GM23338 (cell line): Measurements from ENCODE around the gene COL4A6. TPM values are rescaled to one million over a fixed set of nuclear protein-coding genes. Genes with fewer than 3 reads are reported as not detected.

Experiments
- CREB1 ChIP-seq: fragments of 250-450 bp; sonication (Bioruptor Pico); IDR thresholded peaks from 2 replicates; pipeline ENCODE4 v1.5.0; 2020; ENCODE audit warnings: low read depth, mild to moderate bottlenecking, moderate library complexity
- EZH2 ChIP-seq: fragments of 200-600 bp; sonication (generic); IDR thresholded peaks from one replicate; pipeline ENCODE4 v1.8.0; 2017; ENCODE audit warnings: antibody characterized with exemption, mild to moderate bottlenecking, low read depth; ENCODE audit not compliant: unreplicated experiment
- EZH2phosphoT487 ChIP-seq: fragments of 200-600 bp; sonication (generic); IDR thresholded peaks from one replicate; pipeline ENCODE4 v1.8.1; 2018; ENCODE audit warnings: antibody characterized with exemption; ENCODE audit not compliant: unreplicated experiment
- JUNB ChIP-seq: IDR thresholded peaks from one replicate; pipeline ENCODE4 v1.6.1; 2016; ENCODE audit warnings: antibody characterized with exemption; ENCODE audit not compliant: unreplicated experiment
- POLR2AphosphoS5 ChIP-seq: IDR thresholded peaks from 2 replicates; pipeline ENCODE4 v1.6.1; 2016; ENCODE audit warnings: antibody characterized with exemption, low read depth
- STAT1 ChIP-seq: IDR thresholded peaks from one replicate; pipeline ENCODE4 v1.6.1; 2016; ENCODE audit warnings: antibody characterized with exemption; ENCODE audit not compliant: unreplicated experiment
- ZNF114 ChIP-seq: fragments of 250-450 bp; sonication (Bioruptor Pico); IDR thresholded peaks from 2 replicates; pipeline ENCODE4 v1.5.0; 2020; ENCODE audit warnings: mild to moderate bottlenecking, moderate library complexity
- ZNF331 ChIP-seq: fragments of 250-450 bp; sonication (Bioruptor Pico); IDR thresholded peaks from 2 replicates; pipeline ENCODE4 v1.5.0; 2020; ENCODE audit warnings: low read depth, mild to moderate bottlenecking, moderate library complexity
- polyA plus RNA-seq: library from polyadenylated mRNA; unstranded; fragments of >200 nt; fragmentation: Nextera tagmentation; extraction: Ambion mirVana; gene quantifications from 2 replicates; pipeline ENCODE4 v1.2.1, GENCODE V29; 2016
- total RNA-seq: library from RNA; depleted of rRNA; stranded (reverse); fragments of >200 nt; shearing (Covaris generic); gene quantifications from 2 replicates; pipeline ENCODE4 v1.2.3, GENCODE V29; 2014
- TF ChIP-seq, protein P1 (sequence below): fragments of 250-450 bp; sonication (Bioruptor Pico); IDR thresholded peaks from 2 replicates; pipeline ENCODE4 v1.5.0; 2020; ENCODE audit warnings: mild to moderate bottlenecking, moderate library complexity
- TF ChIP-seq, protein P2 (sequence below), 2 experiments: fragments of 200-600 bp in 1 of 2; sonication (generic) in 1 of 2; conservative IDR thresholded peaks; 2 replicates each; pipeline versions ENCODE4 v1.5.1 to v1.6.1; 2016 to 2017; ENCODE audit warnings: antibody characterized with exemption in 2 of 2, low read depth in 2 of 2, mild to moderate bottlenecking in 2 of 2, moderate library complexity in 1 of 2
- TF ChIP-seq, protein P3 (sequence below): IDR thresholded peaks from 2 replicates; pipeline ENCODE4 v1.6.1; 2016; ENCODE audit warnings: antibody characterized with exemption

The COL4A6 gene
- total and polyA plus RNA-seq, 2 experiments from 2014 or later, result 4.1 to 15.2 TPM

DNA sequence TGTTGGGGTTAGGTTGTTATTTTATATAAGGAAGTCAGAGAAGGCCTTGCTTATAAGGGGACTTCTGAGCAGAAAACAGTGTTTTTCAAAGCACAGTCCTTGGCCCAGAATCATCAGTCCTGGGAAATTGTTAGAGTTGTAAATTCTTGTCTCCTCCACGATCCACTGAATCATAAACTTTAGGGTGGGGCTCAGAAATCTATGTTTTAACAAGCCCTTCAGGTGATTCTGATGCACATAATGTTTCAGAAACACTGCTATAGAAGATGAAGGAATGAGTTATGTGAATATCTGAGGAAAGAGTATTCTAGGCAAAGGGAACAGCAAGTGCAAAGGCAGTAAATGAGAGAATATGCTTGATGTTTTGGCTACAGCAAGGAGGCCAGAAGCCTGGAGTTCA is 121.8 kb downstream of the COL4A6 start (continued):
- TF ChIP-seq, protein P1, sequence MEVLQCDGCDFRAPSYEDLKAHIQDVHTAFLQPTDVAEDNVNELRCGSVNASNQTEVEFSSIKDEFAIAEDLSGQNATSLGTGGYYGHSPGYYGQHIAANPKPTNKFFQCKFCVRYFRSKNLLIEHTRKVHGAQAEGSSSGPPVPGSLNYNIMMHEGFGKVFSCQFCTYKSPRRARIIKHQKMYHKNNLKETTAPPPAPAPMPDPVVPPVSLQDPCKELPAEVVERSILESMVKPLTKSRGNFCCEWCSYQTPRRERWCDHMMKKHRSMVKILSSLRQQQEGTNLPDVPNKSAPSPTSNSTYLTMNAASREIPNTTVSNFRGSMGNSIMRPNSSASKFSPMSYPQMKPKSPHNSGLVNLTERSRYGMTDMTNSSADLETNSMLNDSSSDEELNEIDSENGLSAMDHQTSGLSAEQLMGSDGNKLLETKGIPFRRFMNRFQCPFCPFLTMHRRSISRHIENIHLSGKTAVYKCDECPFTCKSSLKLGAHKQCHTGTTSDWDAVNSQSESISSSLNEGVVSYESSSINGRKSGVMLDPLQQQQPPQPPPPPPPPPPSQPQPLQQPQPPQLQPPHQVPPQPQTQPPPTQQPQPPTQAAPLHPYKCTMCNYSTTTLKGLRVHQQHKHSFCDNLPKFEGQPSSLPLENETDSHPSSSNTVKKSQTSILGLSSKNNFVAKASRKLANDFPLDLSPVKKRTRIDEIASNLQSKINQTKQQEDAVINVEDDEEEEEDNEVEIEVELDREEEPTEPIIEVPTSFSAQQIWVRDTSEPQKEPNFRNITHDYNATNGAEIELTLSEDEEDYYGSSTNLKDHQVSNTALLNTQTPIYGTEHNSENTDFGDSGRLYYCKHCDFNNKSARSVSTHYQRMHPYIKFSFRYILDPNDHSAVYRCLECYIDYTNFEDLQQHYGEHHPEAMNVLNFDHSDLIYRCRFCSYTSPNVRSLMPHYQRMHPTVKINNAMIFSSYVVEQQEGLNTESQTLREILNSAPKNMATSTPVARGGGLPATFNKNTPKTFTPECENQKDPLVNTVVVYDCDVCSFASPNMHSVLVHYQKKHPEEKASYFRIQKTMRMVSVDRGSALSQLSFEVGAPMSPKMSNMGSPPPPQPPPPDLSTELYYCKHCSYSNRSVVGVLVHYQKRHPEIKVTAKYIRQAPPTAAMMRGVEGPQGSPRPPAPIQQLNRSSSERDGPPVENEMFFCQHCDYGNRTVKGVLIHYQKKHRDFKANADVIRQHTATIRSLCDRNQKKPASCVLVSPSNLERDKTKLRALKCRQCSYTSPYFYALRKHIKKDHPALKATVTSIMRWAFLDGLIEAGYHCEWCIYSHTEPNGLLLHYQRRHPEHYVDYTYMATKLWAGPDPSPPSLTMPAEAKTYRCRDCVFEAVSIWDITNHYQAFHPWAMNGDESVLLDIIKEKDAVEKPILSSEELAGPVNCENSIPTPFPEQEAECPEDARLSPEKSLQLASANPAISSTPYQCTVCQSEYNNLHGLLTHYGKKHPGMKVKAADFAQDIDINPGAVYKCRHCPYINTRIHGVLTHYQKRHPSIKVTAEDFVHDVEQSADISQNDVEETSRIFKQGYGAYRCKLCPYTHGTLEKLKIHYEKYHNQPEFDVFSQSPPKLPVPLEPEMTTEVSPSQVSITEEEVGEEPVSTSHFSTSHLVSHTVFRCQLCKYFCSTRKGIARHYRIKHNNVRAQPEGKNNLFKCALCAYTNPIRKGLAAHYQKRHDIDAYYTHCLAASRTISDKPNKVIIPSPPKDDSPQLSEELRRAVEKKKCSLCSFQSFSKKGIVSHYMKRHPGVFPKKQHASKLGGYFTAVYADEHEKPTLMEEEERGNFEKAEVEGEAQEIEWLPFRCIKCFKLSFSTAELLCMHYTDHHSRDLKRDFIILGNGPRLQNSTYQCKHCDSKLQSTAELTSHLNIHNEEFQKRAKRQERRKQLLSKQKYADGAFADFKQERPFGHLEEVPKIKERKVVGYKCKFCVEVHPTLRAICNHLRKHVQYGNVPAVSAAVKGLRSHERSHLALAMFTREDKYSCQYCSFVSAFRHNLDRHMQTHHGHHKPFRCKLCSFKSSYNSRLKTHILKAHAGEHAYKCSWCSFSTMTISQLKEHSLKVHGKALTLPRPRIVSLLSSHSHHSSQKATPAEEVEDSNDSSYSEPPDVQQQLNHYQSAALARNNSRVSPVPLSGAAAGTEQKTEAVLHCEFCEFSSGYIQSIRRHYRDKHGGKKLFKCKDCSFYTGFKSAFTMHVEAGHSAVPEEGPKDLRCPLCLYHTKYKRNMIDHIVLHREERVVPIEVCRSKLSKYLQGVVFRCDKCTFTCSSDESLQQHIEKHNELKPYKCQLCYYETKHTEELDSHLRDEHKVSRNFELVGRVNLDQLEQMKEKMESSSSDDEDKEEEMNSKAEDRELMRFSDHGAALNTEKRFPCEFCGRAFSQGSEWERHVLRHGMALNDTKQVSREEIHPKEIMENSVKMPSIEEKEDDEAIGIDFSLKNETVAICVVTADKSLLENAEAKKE (CRISPR knock-in tag), result no peak
- TF ChIP-seq JUNB (no peak), EZH2phosphoT487 (no peak), ZNF331 (no peak), EZH2 (no peak), STAT1 (no peak), CREB1 (CRISPR knock-in tag) (no peak), POLR2AphosphoS5 (no peak), ZNF114 (no peak)
- TF ChIP-seq, protein P2, sequence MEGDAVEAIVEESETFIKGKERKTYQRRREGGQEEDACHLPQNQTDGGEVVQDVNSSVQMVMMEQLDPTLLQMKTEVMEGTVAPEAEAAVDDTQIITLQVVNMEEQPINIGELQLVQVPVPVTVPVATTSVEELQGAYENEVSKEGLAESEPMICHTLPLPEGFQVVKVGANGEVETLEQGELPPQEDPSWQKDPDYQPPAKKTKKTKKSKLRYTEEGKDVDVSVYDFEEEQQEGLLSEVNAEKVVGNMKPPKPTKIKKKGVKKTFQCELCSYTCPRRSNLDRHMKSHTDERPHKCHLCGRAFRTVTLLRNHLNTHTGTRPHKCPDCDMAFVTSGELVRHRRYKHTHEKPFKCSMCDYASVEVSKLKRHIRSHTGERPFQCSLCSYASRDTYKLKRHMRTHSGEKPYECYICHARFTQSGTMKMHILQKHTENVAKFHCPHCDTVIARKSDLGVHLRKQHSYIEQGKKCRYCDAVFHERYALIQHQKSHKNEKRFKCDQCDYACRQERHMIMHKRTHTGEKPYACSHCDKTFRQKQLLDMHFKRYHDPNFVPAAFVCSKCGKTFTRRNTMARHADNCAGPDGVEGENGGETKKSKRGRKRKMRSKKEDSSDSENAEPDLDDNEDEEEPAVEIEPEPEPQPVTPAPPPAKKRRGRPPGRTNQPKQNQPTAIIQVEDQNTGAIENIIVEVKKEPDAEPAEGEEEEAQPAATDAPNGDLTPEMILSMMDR (conservative IDR thresholded peaks at IDR 0.05; ENCODE audit: low read depth in 2 of 2), result no peak
- TF ChIP-seq, protein P3, sequence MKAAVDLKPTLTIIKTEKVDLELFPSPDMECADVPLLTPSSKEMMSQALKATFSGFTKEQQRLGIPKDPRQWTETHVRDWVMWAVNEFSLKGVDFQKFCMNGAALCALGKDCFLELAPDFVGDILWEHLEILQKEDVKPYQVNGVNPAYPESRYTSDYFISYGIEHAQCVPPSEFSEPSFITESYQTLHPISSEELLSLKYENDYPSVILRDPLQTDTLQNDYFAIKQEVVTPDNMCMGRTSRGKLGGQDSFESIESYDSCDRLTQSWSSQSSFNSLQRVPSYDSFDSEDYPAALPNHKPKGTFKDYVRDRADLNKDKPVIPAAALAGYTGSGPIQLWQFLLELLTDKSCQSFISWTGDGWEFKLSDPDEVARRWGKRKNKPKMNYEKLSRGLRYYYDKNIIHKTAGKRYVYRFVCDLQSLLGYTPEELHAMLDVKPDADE, result no peak
